A673 (cell line): ENCODE measurements around the gene ADAP2. TPM values are rescaled to one million over a fixed set of nuclear protein-coding genes. Genes with fewer than 3 reads are reported as not detected.

ENCODE experiments used
- BruUV-seq: library from RNA; stranded (reverse); fragments of 400-500 nt; replicated peaks from 2 replicates; lab custom pipeline; 2021; lab: Mats Ljungman, UMichigan
- CTCF ChIA-PET: fragments of 300-600 bp; sonication (Branson Sonifier 250); formaldehyde crosslinking; loops from one replicate; lab custom pipeline; 2022; ENCODE audit warnings: antibody characterized with exemption; lab: Charles Lee
- POLR2A ChIA-PET: fragments of 300-600 bp; sonication (Branson Sonifier 250); formaldehyde crosslinking; loops from one replicate; lab custom pipeline; 2022; ENCODE audit warnings: antibody characterized with exemption; ENCODE audit not compliant: low non-redundant PET; lab: Charles Lee
- DNase-seq: peaks from one replicate; pipeline ENCODE4 v3.0.0-alpha.2; 2015; ENCODE audit warnings: low spot score
- H3K27ac ChIP-seq: fragments of 200-600 bp; sonication (generic); 2 replicates; pipeline ENCODE4 v1.5.1; 2016; ENCODE audit warnings: mixed run types, low read depth, mild to moderate bottlenecking, mixed read lengths, antibody characterized with exemption, low read length; ENCODE audit not compliant: poor library complexity, severe bottlenecking
- H3K27me3 ChIP-seq: fragments of 200-600 bp; sonication (generic); replicated peaks from 2 replicates; pipeline ENCODE4 v1.6.1; 2017; ENCODE audit warnings: mixed run types, low read depth, mild to moderate bottlenecking, mixed read lengths, antibody characterized with exemption, low read length; ENCODE audit not compliant: insufficient read depth, poor library complexity
- H3K36me3 ChIP-seq: fragments of 200-600 bp; sonication (generic); 2 replicates; pipeline ENCODE4 v1.6.1; 2016; ENCODE audit warnings: mixed run types, mild to moderate bottlenecking, mixed read lengths, antibody characterized with exemption, low read length; ENCODE audit not compliant: insufficient read depth, poor library complexity, severe bottlenecking
- H3K4me1 ChIP-seq: fragments of 200-600 bp; sonication (generic); 2 replicates; pipeline ENCODE4 v1.6.1; 2017; ENCODE audit warnings: mixed run types, mild to moderate bottlenecking, mixed read lengths, antibody characterized with exemption, low read length; ENCODE audit not compliant: insufficient read depth, poor library complexity, severe bottlenecking
- H3K4me3 ChIP-seq: fragments of 200-600 bp; sonication (generic); 2 replicates; pipeline ENCODE4 v1.5.1; 2016; ENCODE audit warnings: low read depth, mixed run types, mild to moderate bottlenecking, mixed read lengths, low read length; ENCODE audit not compliant: poor library complexity, severe bottlenecking
- H3K9me3 ChIP-seq: fragments of 200-600 bp; sonication (generic); 2 replicates; pipeline ENCODE4 v1.6.1; 2016; ENCODE audit warnings: mixed run types, low read depth, mild to moderate bottlenecking, mixed read lengths, antibody characterized with exemption, low read length; ENCODE audit not compliant: poor library complexity, severe bottlenecking
- EZH2 ChIP-seq: fragments of 200-600 bp; sonication (generic); IDR thresholded peaks from 2 replicates; pipeline ENCODE4 v1.6.1; 2017; ENCODE audit warnings: borderline replicate concordance, low read depth, mild to moderate bottlenecking, mixed read lengths, antibody characterized with exemption, low read length; ENCODE audit not compliant: poor library complexity, severe bottlenecking
- intact Hi-C: fragments of 100-400 bp; cut with micrococcal nuclease; formaldehyde crosslinking; loops from one replicate; pipeline ENCODE4 v1.10.0; 2022; ENCODE audit not compliant: unreplicated experiment
- total RNA-seq: library from RNA; stranded (reverse); gene quantifications from 2 replicates; pipeline ENCODE4 v1.2.3, GENCODE V29; 2021
- TF ChIP-seq, protein P1 (sequence below): fragments of 300-800, 200-600 bp; sonication (generic); conservative IDR thresholded peaks from 2 replicates; pipeline ENCODE4 v1.5.1; 2017; ENCODE audit warnings: low read depth, mild to moderate bottlenecking, antibody characterized with exemption, low read length, moderate library complexity, mixed read lengths

Gene ADAP2
- total RNA-seq, 1 experiment from 2014 or later: not detected

DNA sequence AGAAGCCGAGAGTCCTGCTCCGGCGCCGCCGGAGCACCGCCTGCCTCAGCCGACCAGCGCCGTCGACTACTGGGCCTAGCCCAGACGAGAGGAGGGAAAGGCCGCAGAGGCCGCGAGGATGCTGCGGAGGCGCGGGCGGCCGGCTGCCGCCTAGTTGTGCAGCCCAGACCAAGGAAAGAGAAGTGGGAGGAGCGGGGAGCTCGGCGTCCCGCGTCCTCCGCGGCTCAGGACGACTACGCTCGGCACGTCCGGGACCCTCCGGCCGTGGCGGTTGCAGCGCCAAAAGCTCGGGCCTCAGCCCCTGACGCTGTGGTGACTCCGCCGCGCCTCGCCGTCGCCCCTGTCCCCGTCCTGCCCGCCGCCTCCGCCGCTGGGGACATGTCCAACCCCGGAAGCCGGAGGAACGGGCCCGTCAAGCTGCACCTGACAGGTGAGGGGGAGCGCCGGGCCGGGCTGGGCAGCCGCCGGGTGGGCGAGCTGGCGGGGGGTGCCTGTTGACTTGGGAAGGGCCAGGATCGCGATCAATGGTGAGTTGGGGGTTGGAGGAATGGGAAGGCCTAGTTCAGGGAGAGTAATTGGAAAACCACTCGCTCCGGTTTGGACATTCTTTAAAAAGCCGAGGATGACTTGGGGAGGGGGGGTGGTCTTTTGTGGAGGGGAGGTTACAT is 86.8 kb downstream of the ADAP2 start:
- BruUV-seq: no TSS peak
- ChIA-PET CTCF (no interaction called here), POLR2A (no interaction called here)
- intact Hi-C loops: no loop called here
- Histone ChIP-seq H3K4me1 (no peaks in the 10 kb centered on the region), H3K27ac (no peak overlapping the region), H3K36me3 (no peaks in the 10 kb centered on the region), H3K9me3 (no peaks in the 10 kb centered on the region), H3K4me3 (peak overlapping the region; percentile 17), H3K27me3 (no peaks in the 10 kb centered on the region)
- TF ChIP-seq EZH2: no peak
- TF ChIP-seq, protein P1, sequence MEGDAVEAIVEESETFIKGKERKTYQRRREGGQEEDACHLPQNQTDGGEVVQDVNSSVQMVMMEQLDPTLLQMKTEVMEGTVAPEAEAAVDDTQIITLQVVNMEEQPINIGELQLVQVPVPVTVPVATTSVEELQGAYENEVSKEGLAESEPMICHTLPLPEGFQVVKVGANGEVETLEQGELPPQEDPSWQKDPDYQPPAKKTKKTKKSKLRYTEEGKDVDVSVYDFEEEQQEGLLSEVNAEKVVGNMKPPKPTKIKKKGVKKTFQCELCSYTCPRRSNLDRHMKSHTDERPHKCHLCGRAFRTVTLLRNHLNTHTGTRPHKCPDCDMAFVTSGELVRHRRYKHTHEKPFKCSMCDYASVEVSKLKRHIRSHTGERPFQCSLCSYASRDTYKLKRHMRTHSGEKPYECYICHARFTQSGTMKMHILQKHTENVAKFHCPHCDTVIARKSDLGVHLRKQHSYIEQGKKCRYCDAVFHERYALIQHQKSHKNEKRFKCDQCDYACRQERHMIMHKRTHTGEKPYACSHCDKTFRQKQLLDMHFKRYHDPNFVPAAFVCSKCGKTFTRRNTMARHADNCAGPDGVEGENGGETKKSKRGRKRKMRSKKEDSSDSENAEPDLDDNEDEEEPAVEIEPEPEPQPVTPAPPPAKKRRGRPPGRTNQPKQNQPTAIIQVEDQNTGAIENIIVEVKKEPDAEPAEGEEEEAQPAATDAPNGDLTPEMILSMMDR: no peak
- DNase-seq: peak; percentile 3

Other genes with a start within 250 kb of the ADAP2 start
- 14.9 and 17.9 TPM in 2 replicates for gene CRLF3, start 97.3 kb upstream of the ADAP2 start, total RNA-seq
- 17.4 and 19.0 TPM in 2 replicates for gene ATAD5, start 90.0 kb upstream of the ADAP2 start, total RNA-seq
- gene TEFM, start 15.7 kb upstream of the ADAP2 start, total RNA-seq: 7.2 and 11.4 TPM in 2 replicates
- 7.5 and 8.2 TPM in 2 replicates for gene RNF135, start 49.1 kb downstream of the ADAP2 start, total RNA-seq
- gene NF1, start 173.0 kb downstream of the ADAP2 start, total RNA-seq: 32.1 and 36.5 TPM in 2 replicates